Regular cardiac myocyte (primary cell): ENCODE measurements around the gene IPMK. TPM values are rescaled to one million over a fixed set of nuclear protein-coding genes. Genes with fewer than 3 reads are reported as not detected.

Experiments used
- total RNA-seq: library from RNA; depleted of rRNA; stranded (reverse); fragments of >200 nt; gene quantifications from 2 replicates; pipeline ENCODE4 v1.2.3, GENCODE V29; 2014

The IPMK gene
- total RNA-seq = 6.9 and 11.6 TPM in 2 replicates

GRCh38 chr10:58267713-58268453 lies at the start of gene IPMK:
IPMK (minus strand) TSS chr10:58267894; CDS start chr10:58267611, 283 bp downstream.

GRCh38 chr10:58268946-58269781 lies 1.5 kb upstream of the IPMK start, which contains the start of gene CISD1:
CISD1 (plus strand) TSS chr10:58269162; CDS start chr10:58269274, 112 bp downstream.

Other genes starting within 250 kb of the IPMK start
- 19.2 and 27.0 TPM in 2 replicates for gene CISD1, start 1.3 kb upstream of the IPMK start, total RNA-seq
- 6.7 and 13.0 TPM in 2 replicates for gene UBE2D1, start 67.1 kb upstream of the IPMK start, total RNA-seq
- gene TFAM, start 117.5 kb upstream of the IPMK start, total RNA-seq = 22.8 and 36.6 TPM in 2 replicates
- 92.6 and 161 TPM in 2 replicates for gene BICC1, start 245.0 kb upstream of the IPMK start, total RNA-seq